ENCODE results near the gene WWOX.
"Not testable (repeated sequence)": the region's sequence is repeated elsewhere in the genome, so short reads cannot be mapped to it uniquely, and the experiment has no call there.

Gene WWOX

DNA sequence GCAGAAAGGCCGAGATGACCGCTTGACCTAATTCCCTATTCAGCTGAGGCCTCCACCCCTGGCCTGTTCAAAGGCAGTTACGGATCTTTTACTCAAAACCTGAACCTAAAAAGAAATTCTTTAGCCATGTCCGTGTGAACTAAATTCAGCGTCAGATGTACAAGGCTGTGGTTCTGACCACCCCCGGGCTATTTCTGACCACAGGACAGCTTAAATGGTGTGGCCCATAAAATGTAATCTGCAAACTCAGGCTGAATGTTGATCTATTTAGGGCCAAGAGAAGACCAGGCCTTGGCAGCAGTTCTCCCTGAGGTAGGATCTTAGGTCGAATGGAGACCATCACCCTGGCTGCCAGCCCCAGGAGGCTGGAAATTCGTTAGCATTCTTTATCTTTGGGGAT lies 485.5 kb downstream of the WWOX start:
- DNase-seq = no peak

- DNase-seq = no peak
These were observed 489.9 kb downstream of the WWOX start for GRCh38 chr16:78589331-78589730.

DNA sequence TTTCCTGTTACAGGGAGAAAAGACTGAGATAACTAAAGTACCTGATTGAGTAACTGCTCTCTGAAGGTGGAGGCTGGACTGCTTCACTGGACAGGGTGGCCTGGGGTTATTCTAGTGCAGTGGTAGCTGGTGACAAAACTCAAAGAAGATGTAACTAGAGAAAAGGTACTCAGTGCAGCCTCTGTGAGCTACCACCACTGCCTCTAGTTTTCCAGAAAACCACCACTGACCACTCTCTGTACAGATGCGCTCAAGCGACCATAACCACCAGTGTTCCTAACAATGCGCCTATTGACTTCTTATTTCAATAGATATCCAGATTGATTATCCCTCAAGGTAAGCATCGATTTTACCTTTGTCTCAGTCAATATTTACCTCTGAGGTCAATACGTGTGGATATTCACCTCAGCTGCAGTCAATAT lies 492.2 kb downstream of the WWOX start:
- no peak for DNase-seq

GRCh38 chr16:78592111-78592510 lies 492.7 kb downstream of the WWOX start:
- DNase-seq = no peak

DNA sequence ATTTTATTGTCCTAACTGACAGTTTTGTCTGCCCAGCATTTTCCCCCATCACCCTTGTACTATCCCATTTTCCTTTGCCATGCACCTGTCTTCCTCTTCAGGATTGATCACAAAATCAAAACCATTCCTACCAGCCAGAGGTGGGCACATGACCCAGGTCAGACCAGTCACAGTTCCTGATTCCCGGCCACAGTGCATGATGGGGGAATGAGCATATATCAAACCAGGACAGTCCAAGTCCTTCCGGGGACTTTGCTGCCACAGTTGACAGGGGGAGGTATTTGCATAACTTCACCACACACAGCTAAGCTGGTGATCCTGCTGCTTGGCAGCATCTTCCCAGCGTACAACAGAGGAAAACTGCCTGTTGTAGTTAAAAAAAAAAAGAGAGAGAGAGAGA lies 493.9 kb downstream of the WWOX start:
- no peak for DNase-seq

- DNase-seq = no peak
These were observed 494.7 kb downstream of the WWOX start for GRCh38 chr16:78594191-78594590.

DNA sequence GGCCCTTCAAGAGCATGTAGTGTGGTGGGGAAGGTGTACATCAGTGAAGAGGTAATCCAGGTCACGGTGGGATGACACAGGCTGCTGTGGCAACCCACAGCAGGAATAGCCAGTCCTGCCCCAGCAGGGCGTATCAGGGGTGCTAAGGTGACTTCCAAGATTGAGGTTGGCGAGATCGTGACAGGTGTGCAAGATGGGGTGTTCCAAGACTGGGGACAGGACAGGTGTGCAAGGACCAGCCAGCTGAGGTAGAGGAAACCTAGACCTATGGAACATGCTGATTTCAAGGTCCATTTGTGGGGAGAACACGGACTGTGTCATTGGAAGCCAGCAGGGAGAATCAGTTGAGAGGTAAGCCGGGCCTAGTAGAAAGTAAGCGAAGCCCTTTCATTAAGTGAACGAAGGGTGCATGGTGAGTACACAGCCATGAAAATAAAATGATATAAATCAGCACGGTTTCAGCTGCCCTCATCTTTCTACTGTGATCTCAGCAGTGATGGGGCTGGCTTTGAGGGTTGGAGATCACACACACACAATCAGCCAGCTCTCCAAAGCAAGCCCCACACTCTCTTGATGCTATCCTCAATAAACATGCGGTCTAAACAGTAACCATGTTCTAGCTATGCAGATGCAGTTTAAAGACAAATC lies 497.0 kb downstream of the WWOX start:
- DNase-seq = no peak

DNA sequence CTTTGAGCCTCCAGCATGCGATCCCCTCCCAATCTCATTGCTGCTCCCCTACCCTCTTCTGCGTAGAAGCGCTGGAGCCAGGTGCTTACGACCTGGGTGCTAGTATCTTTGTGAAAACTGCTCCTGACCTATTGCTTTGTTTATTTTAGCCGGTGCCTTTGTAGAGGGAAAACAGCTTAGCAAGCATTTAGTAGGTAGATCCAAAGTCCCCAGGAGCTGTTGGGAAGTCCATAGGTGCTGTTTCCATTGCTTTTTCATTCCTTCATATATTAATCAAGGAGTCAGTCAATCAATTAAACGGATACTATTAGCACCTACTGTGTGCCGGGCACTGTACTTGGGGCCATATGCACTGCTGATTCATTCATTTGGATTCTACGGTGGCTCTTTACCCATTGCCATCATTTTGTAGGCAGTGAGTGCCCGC lies 497.6 kb downstream of the WWOX start:
- no peak for DNase-seq

- DNase-seq = no peak
These were observed 498.5 kb downstream of the WWOX start for GRCh38 chr16:78597809-78598570.

GRCh38 chr16:78599271-78599670 lies 499.8 kb downstream of the WWOX start:
- DNase-seq = no peak

DNA sequence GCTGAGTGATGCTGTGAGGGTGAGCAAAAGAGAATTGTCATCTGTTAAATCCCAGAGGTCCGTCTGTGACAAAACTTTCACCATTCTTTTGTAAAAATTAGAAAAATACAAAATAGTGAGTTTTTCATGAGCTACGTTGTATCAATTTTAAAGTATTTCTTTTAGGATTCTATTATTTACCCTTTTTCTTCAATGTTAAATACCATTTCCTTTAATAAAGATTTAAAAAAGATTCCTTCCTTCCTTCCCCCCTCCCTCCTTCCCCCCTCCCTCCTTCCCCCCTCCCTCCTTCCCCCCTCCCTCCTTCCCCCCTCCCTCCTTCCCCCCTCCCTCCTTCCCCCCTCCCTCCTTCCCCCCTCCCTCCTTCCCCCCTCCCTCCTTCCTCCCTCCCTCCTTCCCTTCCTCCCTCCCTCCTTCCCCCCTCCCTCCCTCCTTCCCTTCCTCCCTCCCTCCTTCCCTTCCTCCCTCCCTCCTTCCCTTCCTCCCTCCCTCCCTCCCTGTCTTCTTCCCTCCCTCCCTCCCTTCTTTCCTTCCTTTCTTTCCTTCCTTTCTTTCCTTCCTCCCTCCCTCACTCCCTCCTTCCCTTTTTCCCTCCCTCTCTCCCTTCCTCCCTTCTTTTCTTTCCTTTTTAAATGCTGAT lies 505.1 kb downstream of the WWOX start:
- DNase-seq = not testable (repeated sequence)

GRCh38 chr16:78605548-78606101 lies 506.2 kb downstream of the WWOX start:
- no peak for DNase-seq

DNA sequence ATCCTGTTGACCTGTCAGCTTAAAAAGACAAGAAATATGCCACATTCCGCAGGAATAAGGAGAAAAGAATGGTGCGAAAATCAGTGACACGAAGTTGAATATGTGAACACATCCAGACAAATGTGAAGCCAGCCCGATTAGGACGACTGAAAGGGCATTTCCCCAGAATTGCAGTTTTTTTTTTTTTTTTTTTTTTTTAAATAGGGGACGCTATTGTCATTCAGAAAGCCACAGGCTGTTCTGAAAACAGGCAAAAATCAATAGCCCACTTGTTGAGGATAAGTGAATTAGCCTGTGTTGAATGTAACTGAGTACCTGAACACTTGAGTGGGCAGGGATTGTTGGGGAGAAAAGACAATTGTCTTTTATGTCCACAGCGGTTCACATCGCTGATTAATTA lies 507.1 kb downstream of the WWOX start:
- no peak for DNase-seq

GRCh38 chr16:78607022-78607421 lies 507.6 kb downstream of the WWOX start:
- no peak for DNase-seq

- DNase-seq = peak in 3 of 4 experiments; percentile 5 to 32 (median 24)
These were observed 508.0 kb downstream of the WWOX start for GRCh38 chr16:78607465-78607864.

- DNase-seq = no peak
These were observed 508.9 kb downstream of the WWOX start for GRCh38 chr16:78608305-78608776.

- no peak for DNase-seq
These were observed 510.2 kb downstream of the WWOX start for GRCh38 chr16:78609402-78610274.

DNA sequence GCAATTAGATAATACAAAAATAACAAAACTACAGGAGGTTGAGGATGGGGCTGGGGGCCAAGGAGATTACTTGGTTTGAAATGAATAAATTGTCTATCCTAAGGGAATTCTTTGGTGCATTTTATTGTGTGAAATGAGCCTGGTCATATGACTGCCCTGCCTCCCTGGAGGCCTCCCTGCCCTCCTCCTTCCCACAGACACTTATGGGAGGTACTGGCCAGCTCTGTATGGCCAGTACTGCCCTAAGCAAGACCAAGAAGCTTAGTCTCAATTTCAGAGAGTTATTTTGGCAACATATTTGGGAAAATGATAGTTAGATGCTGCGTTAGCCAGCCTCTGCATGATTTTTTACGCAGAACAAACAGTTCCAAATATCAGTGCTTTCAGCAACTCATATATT lies 511.9 kb downstream of the WWOX start:
- no peak for DNase-seq

DNA sequence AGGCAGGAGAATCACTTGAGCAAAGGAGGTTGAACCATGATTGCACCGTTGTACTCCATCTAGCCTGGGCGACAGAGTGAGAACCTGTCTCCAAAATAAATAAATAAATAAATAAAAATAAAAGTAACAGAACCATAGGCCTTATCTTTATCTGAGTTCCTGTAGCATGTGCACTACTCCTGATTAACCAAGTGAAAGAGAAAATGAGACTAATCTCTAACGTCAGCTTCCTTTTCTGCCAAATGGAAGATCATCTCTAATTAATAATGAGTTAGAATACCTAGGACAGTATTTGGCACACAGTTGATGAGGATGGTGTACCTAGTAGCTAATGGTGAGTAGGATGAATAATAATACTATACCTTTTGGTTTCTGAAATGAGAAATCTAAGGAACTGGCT lies 520.4 kb downstream of the WWOX start:
- no peak for DNase-seq

GRCh38 chr16:78620291-78620690 lies 520.8 kb downstream of the WWOX start:
- DNase-seq = no peak

DNA sequence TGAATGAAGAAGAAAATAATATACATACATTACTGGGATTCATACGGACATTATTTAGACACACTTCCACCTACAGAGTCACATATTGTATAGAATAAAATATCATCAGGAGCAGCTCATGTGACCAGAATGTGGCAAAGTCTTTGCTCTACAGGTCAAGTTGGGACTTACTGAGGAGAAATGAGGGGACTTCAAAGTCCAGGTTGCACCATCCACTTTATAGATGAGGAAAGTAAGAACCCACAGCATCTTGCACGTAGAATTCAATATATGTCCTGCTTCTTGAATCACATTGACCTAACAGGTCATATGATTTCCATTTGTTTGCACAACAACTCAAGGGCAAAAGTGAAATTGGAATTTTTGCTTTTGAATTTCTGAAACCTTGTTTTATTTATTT lies 524.3 kb downstream of the WWOX start:
- DNase-seq = peak in 1 of 4 experiments; percentile 3

- DNase-seq = no peak
These were observed 524.9 kb downstream of the WWOX start for GRCh38 chr16:78624366-78624765.
